ENCODE measurements around the gene HNF1B.

HNF1B gene

DNA sequence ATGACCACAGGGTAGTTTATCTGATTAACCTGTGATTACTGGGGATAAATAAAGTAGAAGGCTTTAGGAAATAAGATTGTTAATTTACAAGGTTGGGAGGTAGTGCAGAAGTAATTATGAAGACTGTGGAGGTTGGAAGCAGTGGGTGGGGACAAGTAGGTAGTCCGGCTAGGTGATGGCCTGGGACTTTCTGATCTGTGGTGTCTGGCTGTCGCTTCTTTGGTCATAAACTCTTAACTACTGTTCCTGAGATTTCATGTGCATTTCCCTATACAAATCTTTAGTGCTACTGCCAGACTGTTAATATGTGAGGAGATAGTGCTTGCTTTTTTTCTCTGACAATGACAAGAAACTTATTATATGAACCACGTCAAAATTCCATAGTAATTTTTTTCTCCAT lies 19.5 kb upstream of the HNF1B start:
- H3K4me3 ChIP-seq (IDR thresholded peaks at IDR 0.05; ENCODE audit: insufficient read depth, low read depth, low read length) = no peak overlapping the region
- no peak overlapping the region for H3K9ac ChIP-seq
- no peaks in the 10 kb centered on the region for H4K20me1 ChIP-seq (ENCODE audit: insufficient read depth)
- H3K4me2 ChIP-seq = peak overlapping the region; percentile 60
- no peak overlapping the region for H3K27ac ChIP-seq
- H3K27me3 ChIP-seq (ENCODE audit: insufficient read depth, low read depth) = peaks cover 5% of the 10 kb centered on the region; the same call in 1 of the 2 replicates
- no peaks in the 10 kb centered on the region for H3K79me2 ChIP-seq (ENCODE audit: insufficient read depth, low read depth)
- TF ChIP-seq, protein P1, sequence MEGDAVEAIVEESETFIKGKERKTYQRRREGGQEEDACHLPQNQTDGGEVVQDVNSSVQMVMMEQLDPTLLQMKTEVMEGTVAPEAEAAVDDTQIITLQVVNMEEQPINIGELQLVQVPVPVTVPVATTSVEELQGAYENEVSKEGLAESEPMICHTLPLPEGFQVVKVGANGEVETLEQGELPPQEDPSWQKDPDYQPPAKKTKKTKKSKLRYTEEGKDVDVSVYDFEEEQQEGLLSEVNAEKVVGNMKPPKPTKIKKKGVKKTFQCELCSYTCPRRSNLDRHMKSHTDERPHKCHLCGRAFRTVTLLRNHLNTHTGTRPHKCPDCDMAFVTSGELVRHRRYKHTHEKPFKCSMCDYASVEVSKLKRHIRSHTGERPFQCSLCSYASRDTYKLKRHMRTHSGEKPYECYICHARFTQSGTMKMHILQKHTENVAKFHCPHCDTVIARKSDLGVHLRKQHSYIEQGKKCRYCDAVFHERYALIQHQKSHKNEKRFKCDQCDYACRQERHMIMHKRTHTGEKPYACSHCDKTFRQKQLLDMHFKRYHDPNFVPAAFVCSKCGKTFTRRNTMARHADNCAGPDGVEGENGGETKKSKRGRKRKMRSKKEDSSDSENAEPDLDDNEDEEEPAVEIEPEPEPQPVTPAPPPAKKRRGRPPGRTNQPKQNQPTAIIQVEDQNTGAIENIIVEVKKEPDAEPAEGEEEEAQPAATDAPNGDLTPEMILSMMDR (conservative IDR thresholded peaks at IDR 0.05; ENCODE audit: low read depth, low read length) = no peak
- H3K4me1 ChIP-seq (ENCODE audit: low read depth, poor library complexity, severe bottlenecking) = peaks cover 58% of the 10 kb centered on the region
- no peak overlapping the region for H2AFZ ChIP-seq (ENCODE audit: low read depth)
- H3K36me3 ChIP-seq (ENCODE audit: insufficient read depth) = no peaks in the 10 kb centered on the region

DNA sequence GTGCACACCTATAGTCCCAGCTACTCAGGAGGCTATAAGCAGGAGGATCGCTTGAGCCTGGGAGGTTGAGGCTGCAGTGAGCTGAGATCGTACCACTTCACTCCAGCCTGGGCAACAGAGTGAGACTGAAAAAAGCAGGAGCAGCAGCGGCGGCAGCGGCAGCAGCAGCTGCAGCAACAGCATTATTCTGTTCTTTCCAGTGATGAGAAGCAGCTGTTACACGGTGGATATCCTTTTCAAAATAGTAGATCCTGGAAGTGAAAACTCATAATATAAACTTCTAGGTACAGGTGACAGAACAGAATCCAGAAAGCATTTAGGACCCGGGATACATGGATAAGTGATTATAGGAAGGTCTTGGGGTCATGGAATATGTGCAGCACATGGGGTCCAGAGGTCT lies 17.8 kb upstream of the HNF1B start:
- peaks cover 58% of the 10 kb centered on the region for H3K4me1 ChIP-seq (ENCODE audit: low read depth, poor library complexity, severe bottlenecking)

DNA sequence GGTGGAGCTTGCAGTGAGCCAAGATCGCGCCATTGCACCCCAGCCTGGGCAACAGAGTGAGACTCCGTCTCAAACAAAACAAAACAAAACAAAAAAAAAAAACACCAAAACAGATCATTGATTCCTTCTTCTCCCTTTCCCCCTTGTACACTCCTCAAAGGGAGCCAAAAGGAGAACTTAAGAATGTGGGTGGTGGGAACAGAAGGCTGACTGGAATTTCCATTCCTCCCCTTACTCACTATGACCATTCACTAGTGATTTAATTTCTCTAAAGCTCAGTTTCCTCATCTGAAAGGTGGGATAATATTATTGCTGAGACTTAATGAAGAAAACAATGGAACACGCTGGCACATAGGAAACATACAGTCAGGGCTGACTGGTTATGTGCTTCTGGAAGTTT lies 17.1 kb upstream of the HNF1B start:
- no peak overlapping the region; the same call in 1 of the 2 replicates for H3K4me2 ChIP-seq
- H3K4me1 ChIP-seq (ENCODE audit: low read depth, poor library complexity, severe bottlenecking) = peaks cover 58% of the 10 kb centered on the region
- no peak overlapping the region for H3K9ac ChIP-seq
- H3K27me3 ChIP-seq (ENCODE audit: insufficient read depth, low read depth) = peaks cover 7% of the 10 kb centered on the region; the same call in 1 of the 2 replicates
- no peak overlapping the region for H3K27ac ChIP-seq
- H4K20me1 ChIP-seq (ENCODE audit: insufficient read depth) = no peaks in the 10 kb centered on the region
- no peak overlapping the region for H3K4me3 ChIP-seq (IDR thresholded peaks at IDR 0.05; ENCODE audit: insufficient read depth, low read depth, low read length)
- TF ChIP-seq, protein P1 (conservative IDR thresholded peaks at IDR 0.05; ENCODE audit: low read depth, low read length) = no peak
- no peak overlapping the region for H2AFZ ChIP-seq (ENCODE audit: low read depth)
- H3K79me2 ChIP-seq (ENCODE audit: insufficient read depth, low read depth) = no peaks in the 10 kb centered on the region
- H3K36me3 ChIP-seq (ENCODE audit: insufficient read depth) = no peaks in the 10 kb centered on the region

More for the DNA sequence above, 17.8 kb upstream of the HNF1B start:
- H3K4me3 ChIP-seq (IDR thresholded peaks at IDR 0.05; ENCODE audit: insufficient read depth, low read depth, low read length) = no peak overlapping the region
- no peak overlapping the region for H3K27ac ChIP-seq
- no peaks in the 10 kb centered on the region for H3K36me3 ChIP-seq (ENCODE audit: insufficient read depth)
- no peak overlapping the region for H2AFZ ChIP-seq (ENCODE audit: low read depth)
- no peak overlapping the region for H3K9ac ChIP-seq
- H3K4me2 ChIP-seq = no peak overlapping the region
- no peaks in the 10 kb centered on the region for H3K79me2 ChIP-seq (ENCODE audit: insufficient read depth, low read depth)
- H3K27me3 ChIP-seq (ENCODE audit: insufficient read depth, low read depth) = peaks cover 7% of the 10 kb centered on the region; the same call in 1 of the 2 replicates
- no peaks in the 10 kb centered on the region for H4K20me1 ChIP-seq (ENCODE audit: insufficient read depth)
- TF ChIP-seq, protein P1 (conservative IDR thresholded peaks at IDR 0.05; ENCODE audit: low read depth, low read length) = no peak

DNA sequence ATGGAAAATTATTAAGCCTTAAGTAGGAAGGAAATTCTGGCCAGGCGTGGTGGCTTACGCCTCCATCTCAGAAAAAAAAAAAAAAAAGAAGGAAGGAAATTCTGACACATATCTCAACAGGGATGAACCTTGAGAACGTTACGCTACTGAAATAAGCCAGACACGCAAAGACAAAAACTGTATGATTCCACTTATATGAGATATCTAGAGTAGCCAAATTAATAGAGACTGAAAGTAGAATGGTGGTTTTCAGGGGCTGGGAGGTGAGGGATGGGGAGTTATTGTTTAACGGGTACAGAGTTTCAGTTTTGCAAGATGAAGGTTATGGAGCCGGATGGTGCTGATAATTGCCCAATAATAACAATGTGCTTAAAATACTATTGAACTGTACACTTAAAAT lies 16.2 kb upstream of the HNF1B start:
- Histone ChIP-seq H3K9ac (no peak overlapping the region), H3K4me3 (IDR thresholded peaks at IDR 0.05; ENCODE audit: insufficient read depth, low read depth, low read length) (no peak overlapping the region), H3K36me3 (ENCODE audit: insufficient read depth) (no peaks in the 10 kb centered on the region), H2AFZ (ENCODE audit: low read depth) (no peak overlapping the region), H3K4me1 (ENCODE audit: low read depth, poor library complexity, severe bottlenecking) (peaks cover 57% of the 10 kb centered on the region), H3K27ac (no peak overlapping the region), H3K4me2 (peak overlapping the region; percentile 24), H3K79me2 (ENCODE audit: insufficient read depth, low read depth) (no peaks in the 10 kb centered on the region), H3K27me3 (ENCODE audit: insufficient read depth, low read depth) (peaks cover 7% of the 10 kb centered on the region; the same call in 1 of the 2 replicates), H4K20me1 (ENCODE audit: insufficient read depth) (no peaks in the 10 kb centered on the region)
- TF ChIP-seq, protein P1 (conservative IDR thresholded peaks at IDR 0.05; ENCODE audit: low read depth, low read length) = no peak
